Amniotic stem cell (primary cell): ENCODE measurements around the gene SMO.
"Not testable (repeated sequence)": the region's sequence is repeated elsewhere in the genome, so short reads cannot be mapped to it uniquely, and the experiment has no call there.

Source experiments
- DNase-seq: peaks from one replicate; lab custom pipeline; 2025; lab: John Stamatoyannopoulos, UW

Gene SMO

GRCh38 chr7:129169686-129170440 lies 18.6 kb upstream of the SMO start:
- DNase-seq: no peak

GRCh38 chr7:129170441-129171021 lies 17.9 kb upstream of the SMO start:
- DNase-seq: no peak

GRCh38 chr7:129173861-129174260 lies 14.6 kb upstream of the SMO start:
- not testable (repeated sequence) for DNase-seq

GRCh38 chr7:129176916-129177710 lies 11.3 kb upstream of the SMO start:
- DNase-seq: no peak

GRCh38 chr7:129184981-129185670 lies 3.3 kb upstream of the SMO start:
- no peak for DNase-seq

- no peak for DNase-seq
These were observed 1.6 kb upstream of the SMO start for GRCh38 chr7:129186749-129187260.

- DNase-seq: no peak
These were observed 607 bp upstream of the SMO start for GRCh38 chr7:129187681-129188371.

GRCh38 chr7:129188892-129189660 lies 643 bp downstream of the SMO start:
- DNase-seq: no peak

- DNase-seq: no peak
These were observed 1.4 kb downstream of the SMO start for GRCh38 chr7:129189661-129190310.

GRCh38 chr7:129191272-129191671 lies 2.8 kb downstream of the SMO start:
- no peak for DNase-seq

GRCh38 chr7:129193892-129194291 lies 5.5 kb downstream of the SMO start:
- DNase-seq: no peak

- no peak for DNase-seq
These were observed 9.3 kb downstream of the SMO start for GRCh38 chr7:129197771-129198170.

GRCh38 chr7:129199406-129199805 lies 11.0 kb downstream of the SMO start:
- DNase-seq: no peak

GRCh38 chr7:129202058-129202777 lies 13.8 kb downstream of the SMO start:
- DNase-seq: no peak

- DNase-seq: no peak
These were observed 14.8 kb downstream of the SMO start for GRCh38 chr7:129203050-129203741.

- no peak for DNase-seq
These were observed 16.8 kb downstream of the SMO start for GRCh38 chr7:129205126-129205818.

GRCh38 chr7:129205987-129206785 lies 17.8 kb downstream of the SMO start:
- no peak for DNase-seq

- no peak for DNase-seq
These were observed 20.2 kb downstream of the SMO start for GRCh38 chr7:129208667-129209066.
